NOMO-1 treated with DMSO at 0.1 percent for 48 hours (cell line): Measurements from ENCODE around the gene IFT80.

Experiments
- DNase-seq: peaks from one replicate; lab custom pipeline; 2025; ENCODE audit not compliant: unreplicated experiment; lab: John Stamatoyannopoulos, UW

Gene IFT80

GRCh38 chr3:160399125-160400029 lies at the start of gene IFT80, which contains the start of gene SMC4:
IFT80 (minus strand) TSS chr3:160399225; CDS start chr3:160384600, 14,625 bp downstream.
SMC4 (plus strand) TSS chr3:160399650; CDS start chr3:160400827, 1,177 bp downstream.
- peak; percentile 97 for DNase-seq

GRCh38 chr3:160447544-160447943 lies 48.5 kb upstream of the IFT80 start:
- DNase-seq = no peak

GRCh38 chr3:160446522-160447056 lies 47.6 kb upstream of the IFT80 start:
- DNase-seq = no peak

- DNase-seq = no peak
These were observed 46.8 kb upstream of the IFT80 start for GRCh38 chr3:160445854-160446253.

GRCh38 chr3:160444411-160444810 lies 45.4 kb upstream of the IFT80 start:
- no peak for DNase-seq

GRCh38 chr3:160440687-160441086 lies 41.7 kb upstream of the IFT80 start:
- DNase-seq = no peak

GRCh38 chr3:160437083-160437455 lies 38.0 kb upstream of the IFT80 start:
- DNase-seq = no peak

- no peak for DNase-seq
These were observed 36.7 kb upstream of the IFT80 start for GRCh38 chr3:160435747-160436146.

- DNase-seq = no peak
These were observed 36.1 kb upstream of the IFT80 start for GRCh38 chr3:160435095-160435494.

- no peak for DNase-seq
These were observed 35.0 kb upstream of the IFT80 start for GRCh38 chr3:160434071-160434470.

- DNase-seq = no peak
These were observed 28.9 kb upstream of the IFT80 start for GRCh38 chr3:160427832-160428424.

- DNase-seq = no peak
These were observed 18.3 kb upstream of the IFT80 start for GRCh38 chr3:160417311-160417710.

- DNase-seq = peak; percentile 82
These were observed 14.7 kb upstream of the IFT80 start for GRCh38 chr3:160413613-160414248.

GRCh38 chr3:160412477-160412876 lies 13.5 kb upstream of the IFT80 start:
- no peak for DNase-seq

GRCh38 chr3:160409812-160410610 lies 11.0 kb upstream of the IFT80 start:
- DNase-seq = no peak

- no peak for DNase-seq
These were observed 4.9 kb upstream of the IFT80 start for GRCh38 chr3:160403796-160404470.

- DNase-seq = peak; percentile 19
These were observed 4.1 kb upstream of the IFT80 start for GRCh38 chr3:160403028-160403545.

- no peak for DNase-seq
These were observed 3.4 kb upstream of the IFT80 start for GRCh38 chr3:160402221-160403027.
